Cortex of kidney (tissue), 1 donor: ENCODE measurements around the gene AAGAB.
"Not testable (repeated sequence)": the region's sequence is repeated elsewhere in the genome, so short reads cannot be mapped to it uniquely, and the experiment has no call there.

ENCODE experiments used
- DNase-seq: peaks from one replicate; lab custom pipeline; 2025; lab: John Stamatoyannopoulos, UW

The AAGAB gene

GRCh38 chr15:67253549-67254237, 768 bp downstream of the AAGAB start:
- DNase-seq: no peak

DNA sequence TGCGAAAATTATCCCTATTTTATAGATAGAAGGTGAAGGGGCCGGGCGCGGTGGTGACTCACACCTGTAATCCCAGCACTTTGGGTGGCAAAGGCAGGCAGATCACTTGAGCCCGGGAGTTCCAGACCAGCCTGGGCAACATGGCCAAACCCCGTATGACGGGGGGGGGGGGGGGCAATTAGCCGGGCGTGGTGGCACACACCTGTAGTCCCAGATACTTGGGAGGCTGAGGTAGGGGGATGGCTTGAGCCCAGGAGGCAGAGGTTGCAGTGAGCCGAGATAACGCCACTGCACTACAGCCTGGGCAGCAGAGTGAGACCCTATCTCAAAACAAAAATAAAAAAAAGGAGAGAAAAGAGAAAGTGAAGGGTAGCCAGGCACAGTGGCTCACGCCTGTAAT, 1.4 kb downstream of the AAGAB start:
- no peak for DNase-seq

- no peak for DNase-seq
These were observed 3.1 kb downstream of the AAGAB start for GRCh38 chr15:67251318-67251717.

DNA sequence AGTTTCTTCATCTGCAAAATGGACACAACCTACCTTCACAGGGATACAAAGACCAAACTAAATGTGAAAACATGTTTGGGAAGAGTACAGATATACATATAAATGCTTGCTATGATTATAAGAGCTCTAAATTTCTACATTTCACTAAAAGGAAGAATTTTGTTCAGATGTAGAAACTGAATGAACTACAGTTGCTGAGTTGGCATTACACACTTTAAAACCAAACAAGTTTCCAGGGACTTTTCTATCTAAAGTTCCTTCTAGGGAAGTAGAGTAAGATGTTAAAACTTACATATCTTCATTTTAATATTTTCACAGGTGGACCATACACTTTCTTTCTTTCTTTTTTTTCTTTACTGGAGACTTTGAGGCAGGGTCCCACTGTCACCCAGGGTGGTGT, 4.6 kb downstream of the AAGAB start:
- no peak for DNase-seq

GRCh38 chr15:67248011-67248505, 6.4 kb downstream of the AAGAB start:
- no peak for DNase-seq

DNA sequence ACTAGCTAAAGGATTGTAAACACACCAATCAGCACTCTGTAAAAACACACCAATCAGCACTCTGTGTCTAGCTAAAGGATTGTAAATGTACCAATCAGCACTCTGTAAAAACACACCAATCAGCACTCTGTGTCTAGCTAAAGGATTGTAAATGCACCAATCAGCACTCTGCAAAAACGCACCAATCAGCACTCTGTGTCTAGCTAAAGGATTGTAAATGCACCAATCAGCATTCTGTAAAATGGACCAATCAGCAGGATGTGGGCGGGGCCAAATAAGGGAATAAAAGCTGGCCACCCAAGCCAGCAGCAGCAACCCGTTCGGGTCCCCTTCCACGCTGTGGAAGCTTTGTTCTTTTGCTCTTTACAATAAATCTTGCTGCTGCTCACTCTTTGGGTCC, 7.9 kb downstream of the AAGAB start:
- not testable (repeated sequence) for DNase-seq

DNA sequence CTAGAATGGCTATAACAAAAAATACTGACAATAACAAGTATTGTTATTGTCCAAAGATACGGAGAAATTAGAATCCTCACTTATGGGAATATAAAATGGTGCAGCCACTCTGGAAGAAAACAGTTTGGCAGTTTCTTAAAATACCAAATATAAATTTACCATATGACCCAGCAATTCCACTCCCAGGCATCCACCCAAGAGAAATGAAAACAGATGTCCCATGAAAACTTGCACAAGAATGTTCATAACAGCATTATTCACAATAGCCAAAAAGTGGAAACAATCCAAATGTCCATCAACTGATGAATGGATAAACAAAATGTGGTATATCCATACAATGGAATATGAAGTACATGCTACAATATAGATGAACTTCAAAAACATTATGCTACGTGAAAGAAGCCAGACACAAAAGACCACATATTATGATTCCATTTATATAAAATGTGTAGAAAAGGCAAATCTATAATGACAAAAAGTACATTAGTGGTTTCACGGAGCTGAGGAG, 9.4 kb downstream of the AAGAB start:
- no peak for DNase-seq

DNA sequence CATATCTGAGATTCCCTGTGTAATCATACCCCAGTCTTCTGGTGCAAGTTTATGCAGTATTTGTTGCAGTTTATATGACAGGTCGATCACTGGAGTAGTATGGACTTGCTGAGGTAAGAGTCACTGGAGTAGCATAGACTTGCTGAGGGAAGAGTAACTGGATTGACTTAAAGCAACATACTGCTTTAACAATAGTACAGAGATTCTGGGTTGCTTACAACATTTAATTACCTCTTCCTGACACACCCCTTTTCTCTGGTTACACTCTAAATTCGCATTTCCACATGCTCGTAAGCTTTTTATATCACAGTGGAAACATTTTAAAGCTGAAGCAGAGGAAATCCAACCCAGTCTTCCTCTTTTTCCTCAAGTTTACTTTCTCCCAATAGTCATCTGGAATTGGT, 11.8 kb downstream of the AAGAB start:
- DNase-seq: no peak

GRCh38 chr15:67241132-67241855, 13.2 kb downstream of the AAGAB start:
- DNase-seq: no peak

DNA sequence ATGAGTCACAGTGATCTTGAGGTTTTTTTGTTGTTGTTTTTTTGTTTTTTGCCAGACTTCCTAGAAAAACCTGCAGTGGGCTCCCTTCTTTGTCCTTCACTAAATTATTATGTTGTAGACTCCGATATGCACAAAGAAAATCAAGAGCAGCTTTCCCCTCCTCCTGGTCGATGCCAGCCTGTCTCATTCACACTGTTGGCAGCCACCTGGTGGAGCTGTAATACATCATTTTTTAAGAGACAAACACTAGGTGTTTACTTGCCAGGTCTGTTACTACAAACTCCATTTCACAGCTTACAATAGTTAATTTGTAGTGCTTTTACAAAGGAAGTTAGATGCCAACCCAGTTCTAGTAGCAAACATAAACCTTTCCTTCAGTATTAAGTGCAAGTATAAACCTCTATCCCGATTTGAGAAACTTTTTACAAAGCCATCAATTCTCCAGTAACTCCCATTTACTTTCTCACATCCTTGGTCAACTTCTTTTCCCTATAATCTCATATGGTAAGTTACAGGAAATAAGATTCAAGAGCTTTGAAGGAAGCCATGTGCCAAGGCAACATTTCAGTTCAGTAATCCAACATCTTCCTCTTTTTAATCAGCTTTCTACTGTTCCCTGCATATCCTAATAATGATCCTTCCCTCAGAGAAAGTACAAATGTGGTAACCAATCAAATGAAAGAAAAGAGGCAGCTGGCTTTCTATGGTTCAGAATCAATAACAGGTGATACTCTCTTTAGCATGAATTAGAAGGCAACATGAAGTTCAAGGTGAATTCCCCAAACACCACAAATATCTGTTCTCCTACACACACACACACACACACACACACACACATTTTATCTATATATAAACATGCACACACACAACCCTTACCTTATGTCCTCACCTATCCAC, 14.0 kb downstream of the AAGAB start:
- no peak for DNase-seq

- DNase-seq: no peak
These were observed 21.9 kb downstream of the AAGAB start for GRCh38 chr15:67232591-67232990.

DNA sequence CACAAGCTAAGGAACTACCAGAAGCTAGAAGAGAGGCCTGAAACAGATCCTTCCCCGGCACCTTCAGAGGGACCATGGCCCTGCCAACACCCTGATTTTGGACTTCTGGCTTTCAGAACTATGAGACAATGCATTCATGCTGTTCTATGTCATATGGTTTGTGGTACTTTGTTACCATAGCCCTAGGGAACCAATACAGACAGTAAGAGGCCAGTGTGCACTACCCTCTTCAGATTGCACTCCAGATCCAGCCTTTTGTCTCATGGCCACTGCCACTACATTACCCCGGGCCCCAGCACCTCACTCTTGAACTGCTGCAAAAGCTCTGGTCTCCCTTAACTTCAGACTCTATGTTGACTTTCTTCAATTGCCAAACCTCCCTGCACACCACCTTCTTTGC, 24.0 kb downstream of the AAGAB start:
- DNase-seq: no peak

DNA sequence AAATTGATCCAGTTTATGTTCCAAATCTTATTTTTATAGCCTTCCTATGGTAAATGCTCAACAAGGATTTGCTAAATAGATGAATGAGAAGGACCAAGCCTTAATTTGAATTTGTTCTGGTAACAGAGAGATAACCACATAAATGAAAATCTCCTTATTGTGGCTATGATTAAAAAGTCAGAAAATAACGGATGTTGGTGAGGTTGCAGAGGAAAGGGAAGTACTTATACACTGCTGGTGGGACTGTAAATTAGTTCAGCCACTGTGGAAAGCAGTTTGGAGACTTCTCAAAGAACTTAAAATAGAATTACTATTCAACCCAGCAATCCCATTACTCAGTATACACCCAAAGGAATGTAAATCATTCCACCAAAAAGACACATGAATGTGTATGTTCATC, 26.2 kb downstream of the AAGAB start:
- DNase-seq: no peak

DNA sequence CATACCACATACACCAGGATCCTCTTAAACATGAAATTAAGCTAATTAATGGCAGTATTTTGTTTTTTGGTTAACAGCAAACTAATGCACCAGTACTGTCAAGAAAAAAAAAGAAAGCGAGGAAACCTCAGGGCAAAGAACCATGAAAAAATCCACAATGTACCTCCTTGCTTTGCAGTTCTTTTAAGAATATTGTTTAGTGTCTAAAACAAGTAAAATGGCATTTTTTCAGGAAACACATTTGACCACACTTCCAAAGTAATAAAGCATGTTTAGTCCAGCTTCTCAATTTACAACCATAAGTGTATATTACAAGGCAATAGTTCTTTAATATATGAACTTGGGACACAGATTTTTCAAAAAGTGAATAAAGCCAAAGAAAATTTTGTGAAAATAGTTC, 26.6 kb downstream of the AAGAB start:
- no peak for DNase-seq

- no peak for DNase-seq
These were observed 27.0 kb downstream of the AAGAB start for GRCh38 chr15:67227431-67227830.

- DNase-seq: no peak
These were observed 29.1 kb downstream of the AAGAB start for GRCh38 chr15:67225336-67225735.

GRCh38 chr15:67224889-67225288, 29.6 kb downstream of the AAGAB start:
- DNase-seq: no peak

GRCh38 chr15:67219288-67219687, 35.2 kb downstream of the AAGAB start:
- DNase-seq: no peak

- no peak for DNase-seq
These were observed 36.0 kb downstream of the AAGAB start for GRCh38 chr15:67218428-67218827.

GRCh38 chr15:67216859-67217258, 37.6 kb downstream of the AAGAB start:
- no peak for DNase-seq

GRCh38 chr15:67215102-67215501, 39.4 kb downstream of the AAGAB start:
- DNase-seq: no peak

DNA sequence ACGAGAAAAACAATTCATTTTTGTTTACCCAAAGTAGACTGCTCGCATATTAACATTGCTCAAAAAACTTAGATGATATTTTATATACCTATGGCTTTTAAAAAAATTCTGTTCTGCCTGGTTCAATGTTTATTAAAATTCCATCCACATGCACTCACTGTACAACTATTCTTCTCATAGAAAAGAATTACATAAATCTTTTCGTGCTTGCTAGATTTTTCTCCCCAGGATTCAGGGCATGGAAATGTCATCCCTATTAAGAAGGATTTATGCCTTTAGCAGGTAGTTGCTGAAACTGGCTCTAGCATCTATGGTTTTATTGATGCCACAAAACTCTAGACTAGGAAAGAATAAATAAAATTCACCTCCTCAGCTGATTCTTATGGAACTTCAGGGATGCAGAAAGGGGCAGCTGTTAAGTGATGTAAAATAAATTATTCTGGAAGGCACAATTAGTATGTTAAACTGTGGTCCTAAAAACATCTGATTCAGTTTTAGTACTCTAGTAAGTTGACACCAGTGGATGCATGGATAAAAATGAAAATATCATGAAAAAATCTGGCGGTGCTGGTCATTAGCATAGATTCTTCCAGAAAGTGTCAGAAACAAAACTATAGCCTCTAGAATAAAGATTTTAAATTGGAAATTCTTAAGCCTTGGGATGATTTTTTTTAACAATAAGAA, 41.6 kb downstream of the AAGAB start:
- DNase-seq: no peak
